ENCODE results near the gene TMEM120B.
"Not testable (repeated sequence)": the region's sequence is repeated elsewhere in the genome, so short reads cannot be mapped to it uniquely, and the experiment has no call there.

Gene TMEM120B

DNA sequence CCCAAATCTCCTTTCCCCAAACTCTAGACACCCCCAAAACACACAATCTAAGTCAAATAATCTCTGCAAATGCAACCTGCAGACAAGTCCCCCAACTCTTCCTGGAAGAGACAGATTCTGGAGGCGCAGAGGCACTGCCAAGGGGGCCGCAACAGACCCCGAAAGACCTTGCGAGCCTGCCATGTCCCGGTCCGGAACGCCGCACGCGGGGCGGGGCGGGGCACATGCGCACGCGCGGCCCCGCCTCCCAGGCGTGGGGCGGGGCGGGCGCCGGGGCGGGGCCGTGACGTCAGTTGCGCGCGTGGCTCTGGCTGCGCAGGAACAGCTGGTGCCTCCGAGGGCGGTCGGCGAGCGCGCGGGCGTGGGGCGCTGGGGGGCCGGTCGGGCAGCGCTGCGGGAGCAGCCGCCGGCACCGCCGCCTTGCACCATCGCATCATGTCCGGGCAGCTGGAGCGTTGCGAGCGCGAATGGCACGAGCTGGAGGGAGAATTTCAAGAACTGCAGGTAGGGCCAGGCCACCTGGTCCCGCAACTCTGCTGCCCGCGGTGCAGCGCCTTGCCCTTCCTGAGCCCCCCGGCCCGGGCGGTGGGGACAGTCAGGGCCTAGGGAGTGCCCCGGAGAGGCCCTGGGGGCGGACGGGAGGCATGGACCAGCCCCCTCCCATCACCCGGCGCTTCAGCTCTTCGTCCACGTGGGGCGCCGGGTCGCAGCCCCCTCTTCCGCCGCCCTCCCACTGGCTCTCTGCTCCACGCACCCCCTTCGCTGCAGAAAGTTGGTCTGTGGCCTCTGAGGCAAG is at the start of gene TMEM120B:
TSS of gene TMEM120B (plus strand) at position 292 of the 796 bp plus-strand sequence. CDS start at position 436, 144 bp downstream.
- peak; percentile 85 for DNase-seq

- no peak for DNase-seq
These were observed 49.0 kb upstream of the TMEM120B start for GRCh38 chr12:121663610-121663929.

DNA sequence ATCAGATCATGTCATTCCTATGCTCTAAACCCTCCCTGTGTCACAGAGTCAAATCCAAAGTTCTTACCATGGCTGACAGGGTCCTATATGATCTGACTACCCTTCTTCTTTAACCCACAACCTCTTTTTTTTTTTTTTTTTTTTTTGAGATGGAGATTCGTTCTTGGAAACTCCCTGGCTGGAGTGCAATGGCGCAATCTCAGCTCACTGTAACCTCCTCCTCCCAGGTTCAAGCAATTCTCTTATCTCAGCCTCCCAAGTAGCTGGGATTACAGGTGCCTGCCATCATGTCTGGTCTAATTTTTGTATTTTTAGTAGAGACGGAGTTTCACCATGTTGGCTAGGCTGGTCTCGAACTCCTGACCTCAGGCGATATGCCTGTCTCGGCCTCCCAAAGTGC is 45.7 kb upstream of the TMEM120B start:
- not testable (repeated sequence) for DNase-seq

DNA sequence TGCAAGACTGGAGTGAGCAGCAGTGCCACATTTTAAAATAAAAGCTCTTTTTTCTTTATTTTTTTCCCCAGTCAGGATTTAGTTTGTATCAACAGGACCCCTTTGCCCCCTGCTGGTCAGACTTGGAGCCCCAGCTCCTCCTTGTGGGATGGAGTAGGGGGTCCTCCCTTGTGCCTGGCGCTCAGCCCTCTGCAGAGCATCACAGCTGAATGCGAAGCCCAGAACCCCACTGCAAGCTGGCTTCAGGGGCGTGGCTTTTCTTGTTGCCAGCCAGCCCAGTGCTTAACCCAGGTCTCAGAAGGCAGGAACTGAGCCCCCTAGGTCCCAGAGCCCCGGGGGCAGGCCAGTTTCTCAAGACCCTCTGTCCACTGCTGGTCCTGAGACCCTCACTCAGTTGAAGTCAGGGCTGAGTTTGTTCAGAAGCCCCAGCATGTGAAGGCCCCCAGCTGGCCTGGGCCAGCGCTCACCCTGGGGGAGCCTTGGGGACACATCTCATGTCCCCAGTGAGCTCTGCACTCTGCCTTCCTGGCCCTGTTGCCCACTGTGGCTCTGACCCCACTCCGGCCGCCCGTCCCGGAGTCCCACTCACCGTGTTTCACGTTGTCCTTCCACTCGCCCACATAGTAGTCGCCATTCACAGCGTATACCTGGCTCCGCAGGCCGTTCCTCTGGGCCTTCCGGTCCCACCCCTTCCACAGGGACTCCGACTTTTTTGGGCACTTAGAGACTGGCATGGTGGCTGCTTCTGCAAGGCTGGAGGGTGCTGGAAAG is 43.6 kb upstream of the TMEM120B start:
- DNase-seq: peak; percentile 71

DNA sequence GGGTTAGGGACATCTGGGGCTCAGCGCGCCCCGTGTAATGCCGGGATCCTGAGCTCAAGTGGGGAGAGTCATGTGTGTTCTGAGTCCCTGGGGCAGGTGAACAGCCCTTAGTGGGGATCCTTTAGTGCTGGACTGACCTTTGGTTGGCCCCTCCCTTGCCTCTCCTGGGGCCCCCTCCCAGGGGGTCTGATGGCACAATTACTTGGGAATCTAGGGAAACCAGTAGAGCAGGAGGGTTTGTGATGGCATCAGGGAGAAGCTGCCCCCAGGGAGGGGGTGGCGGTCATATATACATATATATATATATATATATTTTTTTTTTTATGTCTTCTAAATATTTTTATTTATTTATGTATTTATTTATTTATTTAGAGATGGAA is 43.0 kb upstream of the TMEM120B start, which contains the start of gene MORN3:
TSS of gene MORN3 (minus strand) at position 134 of the 380 bp plus-strand sequence. CDS start 171 bp downstream, outside the sequence.
- no peak for DNase-seq

GRCh38 chr12:121673013-121673511 is 39.5 kb upstream of the TMEM120B start:
- no peak for DNase-seq

- DNase-seq: no peak
These were observed 36.4 kb upstream of the TMEM120B start for GRCh38 chr12:121676190-121676589.

GRCh38 chr12:121678305-121678704 is 34.2 kb upstream of the TMEM120B start:
- DNase-seq: no peak

- no peak for DNase-seq
These were observed 33.7 kb upstream of the TMEM120B start for GRCh38 chr12:121678716-121679300.

- not testable (repeated sequence) for DNase-seq
These were observed 32.8 kb upstream of the TMEM120B start for GRCh38 chr12:121679661-121680197.

DNA sequence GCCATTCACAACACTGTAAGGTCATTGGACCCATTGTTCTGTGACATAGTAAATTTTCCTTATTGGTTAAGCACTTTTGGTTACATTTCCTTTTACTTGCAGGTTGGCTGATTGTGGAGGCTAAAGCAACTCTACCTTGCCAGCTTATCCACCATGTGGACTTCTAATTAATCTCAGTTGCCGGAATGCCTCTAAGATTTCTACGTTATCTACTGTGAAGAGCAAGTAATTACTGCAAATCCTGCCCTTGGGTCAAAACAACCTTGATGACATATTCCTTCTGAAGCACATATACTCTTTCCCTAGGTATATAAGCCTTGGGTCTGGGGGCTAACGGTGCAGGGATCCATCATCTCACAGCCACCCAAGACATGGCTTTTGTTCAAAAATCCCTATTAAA is 23.6 kb upstream of the TMEM120B start:
- DNase-seq: no peak

DNA sequence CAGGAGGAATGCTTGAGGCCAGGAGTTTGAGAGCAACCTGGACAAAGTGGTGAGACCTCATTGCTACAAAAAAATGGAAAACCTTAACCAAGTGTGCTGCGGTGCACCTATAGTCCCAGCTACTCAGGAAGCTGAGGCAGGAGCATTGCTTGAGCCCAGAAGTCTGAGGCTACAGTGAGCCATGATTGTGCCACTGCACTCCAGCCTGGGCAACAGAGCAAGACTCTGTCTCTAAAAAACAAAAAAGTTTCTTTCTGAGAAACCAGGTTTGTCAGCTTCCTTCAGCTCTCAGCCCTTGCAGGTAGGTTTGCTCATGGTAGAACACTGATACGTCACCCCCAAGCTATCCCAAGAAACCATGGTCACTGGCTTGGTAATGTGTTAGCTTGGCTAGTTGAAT is 23.1 kb upstream of the TMEM120B start:
- no peak for DNase-seq

- DNase-seq: not testable (repeated sequence)
These were observed 19.8 kb upstream of the TMEM120B start for GRCh38 chr12:121692744-121693143.

DNA sequence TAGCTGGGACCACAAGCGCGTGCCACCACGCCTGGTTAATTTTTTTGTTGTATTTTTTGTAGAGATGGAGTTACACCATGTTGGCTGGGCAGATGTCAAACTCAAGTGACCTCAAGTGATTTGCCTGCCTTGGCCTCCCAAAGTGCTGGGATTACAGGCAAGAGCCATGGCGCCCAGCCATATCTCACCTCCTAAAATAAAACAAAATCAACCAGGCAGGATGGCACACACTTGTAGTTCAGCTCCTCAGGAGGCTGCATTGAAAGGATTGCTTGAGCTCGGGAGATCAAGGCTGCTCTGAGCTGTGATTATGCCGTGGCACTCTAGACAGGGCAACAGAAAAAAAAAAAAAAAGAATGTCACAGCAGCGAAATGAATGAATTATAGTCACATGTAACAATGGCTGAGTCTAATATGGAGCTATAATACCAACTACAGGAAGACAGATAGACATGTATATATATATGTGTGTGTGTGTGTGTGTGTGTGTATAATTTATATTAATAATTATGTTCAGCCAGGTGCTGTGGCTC is 19.3 kb upstream of the TMEM120B start:
- no peak for DNase-seq

DNA sequence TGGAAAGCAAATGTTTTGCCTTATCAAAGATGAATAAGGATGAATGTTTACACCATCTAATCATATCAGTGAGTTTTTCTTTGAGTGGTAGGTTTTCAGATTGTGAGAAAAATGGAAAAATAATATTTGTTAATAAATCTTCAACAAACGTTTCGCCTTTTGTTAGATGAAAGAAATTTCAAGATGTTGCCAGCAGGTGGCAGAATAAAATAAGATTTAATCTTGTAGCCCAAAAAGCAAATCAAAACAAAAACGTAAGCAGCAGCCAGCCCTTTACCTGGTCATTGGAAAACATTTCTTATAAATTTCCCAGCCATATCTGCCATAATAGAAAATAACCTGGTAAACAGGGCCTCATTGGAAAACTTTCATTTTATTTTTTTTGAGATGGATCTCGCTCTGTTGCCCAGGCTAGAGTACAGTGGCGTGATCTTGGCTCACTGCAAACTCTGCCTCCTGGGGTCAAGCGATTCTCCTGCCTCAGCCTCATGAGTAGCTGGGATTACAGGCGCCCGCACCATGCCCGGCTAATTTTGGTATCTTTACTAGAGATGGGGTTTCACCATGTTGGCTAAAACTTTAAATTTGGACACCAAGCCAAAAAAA is 15.4 kb upstream of the TMEM120B start:
- DNase-seq: peak; percentile 17

DNA sequence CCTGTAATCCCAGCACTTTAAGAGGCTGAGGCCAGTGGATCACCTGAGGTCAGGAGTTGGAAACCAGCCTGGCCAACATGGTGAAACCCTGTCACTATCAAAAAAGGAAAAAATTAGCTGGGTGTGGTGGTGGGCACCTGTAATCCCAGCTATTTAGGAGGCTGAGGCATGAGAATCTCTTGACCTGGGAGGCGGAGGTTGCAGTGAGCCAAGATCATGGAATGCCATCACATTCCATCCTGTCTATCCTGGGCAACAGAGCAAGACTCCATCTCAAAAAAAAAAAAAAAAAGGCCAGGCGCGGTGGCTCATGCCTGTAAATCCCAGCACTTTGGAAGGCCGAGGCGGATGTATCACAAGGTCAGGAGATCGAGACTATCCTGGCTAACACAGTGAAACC is 14.7 kb upstream of the TMEM120B start:
- DNase-seq: not testable (repeated sequence)

DNA sequence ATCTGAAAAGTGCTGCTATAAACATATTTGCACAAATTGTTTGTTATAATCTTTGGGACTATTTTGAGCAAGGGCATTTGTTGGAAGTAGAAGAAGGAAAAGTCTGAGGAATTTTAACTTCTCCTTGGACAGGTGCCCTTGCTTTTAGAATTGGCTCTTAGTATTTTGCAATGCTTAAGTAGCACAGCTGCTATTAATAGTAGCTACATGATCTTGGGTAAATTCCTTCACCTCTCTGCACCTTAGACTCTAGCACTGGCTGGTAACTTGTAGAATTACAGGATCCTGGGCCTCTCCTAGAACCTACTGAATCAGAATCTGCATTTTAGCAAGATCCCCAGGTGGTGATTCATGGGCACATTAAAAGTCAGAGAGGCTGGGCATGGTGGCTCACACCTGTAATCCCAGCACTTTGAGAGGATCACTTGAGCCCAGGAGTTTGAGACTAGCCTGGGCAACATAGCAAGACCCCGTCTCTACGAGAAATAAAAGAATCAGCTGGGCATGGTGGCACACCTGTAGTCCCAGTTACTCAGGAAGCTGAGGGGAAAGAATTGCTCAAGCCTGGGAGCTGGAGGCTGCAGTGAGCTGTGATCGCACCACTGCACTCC is 10.8 kb upstream of the TMEM120B start:
- DNase-seq: no peak

DNA sequence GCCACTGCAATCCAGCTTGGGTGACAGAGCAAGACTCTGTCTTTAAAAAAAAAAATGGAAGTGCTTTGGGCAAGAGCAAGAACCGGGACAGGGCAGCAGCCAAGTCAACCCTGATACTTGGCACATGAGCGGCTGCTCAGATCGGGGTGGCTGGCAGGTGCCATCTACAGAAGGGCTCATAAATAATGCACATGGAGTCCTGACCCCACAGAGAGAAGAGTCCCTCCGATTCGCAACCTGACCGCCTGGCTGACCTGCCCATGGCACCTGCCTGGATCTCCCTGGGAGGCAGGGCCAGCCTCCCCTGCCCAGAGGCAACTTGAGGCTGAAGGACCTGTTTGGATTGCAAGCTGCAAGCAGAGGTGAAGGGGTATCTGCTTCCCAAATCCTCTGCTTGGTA is 9.6 kb upstream of the TMEM120B start:
- DNase-seq: no peak

GRCh38 chr12:121705514-121705913 is 7.0 kb upstream of the TMEM120B start:
- DNase-seq: no peak

GRCh38 chr12:121708313-121709063 is 4.1 kb upstream of the TMEM120B start:
- DNase-seq: no peak

GRCh38 chr12:121709064-121709424 is 3.5 kb upstream of the TMEM120B start:
- not testable (repeated sequence) for DNase-seq
